Measurements from ENCODE around the gene ZFP28. TPM values are rescaled to one million over a fixed set of nuclear protein-coding genes. Genes with fewer than 3 reads are reported as not detected.

Gene ZFP28
- total RNA-seq, 4 donors from 2014 or later = 0.20 to 5.4 (median 2.2) TPM

- Histone ChIP-seq H3K4me1 (peaks cover 0 to 15% (median 6%) of the 10 kb centered on the region in 4 donors), H3K27me3 (no peaks in the 10 kb centered on the region), H3K36me3 (peaks cover 0 to 7% (median 0%) of the 10 kb centered on the region in 4 donors), H3K9me3 (peaks cover 12 to 18% of the 10 kb centered on the region in 2 donors), H3K4me3 (peak overlapping the region; percentile 41 to 64 (median 52)), H3K27ac (peak overlapping the region; percentile 86 to 91 (median 90))
- WGBS, 2 donors (ENCODE audit: low coverage in 1 of 2) = 0 to 8% methylated on average over 13 to 17 of the region's 17 CpGs
- intact Hi-C loops (cut with DNase I; ENCODE audit: low total_unique reads) = no loop called here
- DNase-seq = no peak
- TF ChIP-seq, protein P1, sequence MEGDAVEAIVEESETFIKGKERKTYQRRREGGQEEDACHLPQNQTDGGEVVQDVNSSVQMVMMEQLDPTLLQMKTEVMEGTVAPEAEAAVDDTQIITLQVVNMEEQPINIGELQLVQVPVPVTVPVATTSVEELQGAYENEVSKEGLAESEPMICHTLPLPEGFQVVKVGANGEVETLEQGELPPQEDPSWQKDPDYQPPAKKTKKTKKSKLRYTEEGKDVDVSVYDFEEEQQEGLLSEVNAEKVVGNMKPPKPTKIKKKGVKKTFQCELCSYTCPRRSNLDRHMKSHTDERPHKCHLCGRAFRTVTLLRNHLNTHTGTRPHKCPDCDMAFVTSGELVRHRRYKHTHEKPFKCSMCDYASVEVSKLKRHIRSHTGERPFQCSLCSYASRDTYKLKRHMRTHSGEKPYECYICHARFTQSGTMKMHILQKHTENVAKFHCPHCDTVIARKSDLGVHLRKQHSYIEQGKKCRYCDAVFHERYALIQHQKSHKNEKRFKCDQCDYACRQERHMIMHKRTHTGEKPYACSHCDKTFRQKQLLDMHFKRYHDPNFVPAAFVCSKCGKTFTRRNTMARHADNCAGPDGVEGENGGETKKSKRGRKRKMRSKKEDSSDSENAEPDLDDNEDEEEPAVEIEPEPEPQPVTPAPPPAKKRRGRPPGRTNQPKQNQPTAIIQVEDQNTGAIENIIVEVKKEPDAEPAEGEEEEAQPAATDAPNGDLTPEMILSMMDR (IDR thresholded peaks at IDR 0.05) = no peak
- no peak for TF ChIP-seq POLR2AphosphoS5 (IDR thresholded peaks at IDR 0.05)
- no peak for TF ChIP-seq POLR2A (IDR thresholded peaks at IDR 0.05)
- TF ChIP-seq EP300 (IDR thresholded peaks at IDR 0.05; ENCODE audit: low read depth) = no peak
- in situ Hi-C loops (cut with MboI; ENCODE audit: low pct_ligation_motif_present in 1 of 4, low pct_unique_long_range_greater_than_20kb in 1 of 4, low sequenced_read_pairs in 3 of 4) = no loop called here
These were observed 30.4 kb upstream of the ZFP28 start for GRCh38 chr19:56508290-56508778.

GRCh38 chr19:56525214-56525860 is 13.4 kb upstream of the ZFP28 start:
- WGBS, 2 donors (ENCODE audit: low coverage in 1 of 2) = 76 to 95% methylated on average over 4 of the region's 4 CpGs
- TF ChIP-seq, protein P1 (IDR thresholded peaks at IDR 0.05) = no peak
- TF ChIP-seq POLR2A (IDR thresholded peaks at IDR 0.05) (no peak), POLR2AphosphoS5 (IDR thresholded peaks at IDR 0.05) (no peak)
- Histone ChIP-seq H3K4me1 (no peaks in the 10 kb centered on the region), H3K36me3 (peaks cover 0 to 30% (median 12%) of the 10 kb centered on the region in 4 donors), H3K9me3 (peaks cover 76 to 95% of the 10 kb centered on the region in 2 donors), H3K27ac (no peak overlapping the region), H3K4me3 (no peak overlapping the region), H3K27me3 (no peaks in the 10 kb centered on the region)
- intact Hi-C loops (cut with DNase I; ENCODE audit: low total_unique reads) = no loop called here
- in situ Hi-C loops (cut with MboI; ENCODE audit: low pct_ligation_motif_present in 1 of 4, low pct_unique_long_range_greater_than_20kb in 1 of 4, low sequenced_read_pairs in 3 of 4) = no loop called here
- no peak for DNase-seq

DNA sequence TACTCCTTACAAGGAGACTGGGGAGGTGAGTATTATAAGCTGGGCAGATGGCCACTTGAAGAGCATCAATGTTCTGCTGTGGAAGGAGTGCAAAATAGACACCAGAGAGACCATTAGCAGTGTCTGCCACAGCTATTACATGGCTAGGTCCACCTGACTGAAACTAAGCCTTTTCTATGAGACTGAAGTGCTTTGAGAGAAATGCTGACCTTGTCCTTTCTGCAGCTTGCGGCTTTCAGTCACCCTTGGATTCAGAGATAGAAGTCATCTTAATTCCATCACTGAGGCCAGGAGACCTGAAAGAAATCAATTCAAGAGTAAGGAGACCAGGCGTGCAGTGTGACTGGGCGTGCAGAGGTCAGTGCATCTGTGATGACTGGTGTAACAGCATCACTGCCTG is 1.3 kb upstream of the ZFP28 start:
- WGBS, 2 donors (ENCODE audit: low coverage in 1 of 2) = 85 to 89% methylated on average over 2 to 3 of the region's 3 CpGs
- H3K4me1 ChIP-seq = peaks cover 0 to 16% (median 3%) of the 10 kb centered on the region in 4 donors
- H3K9me3 ChIP-seq = peaks cover 30 to 87% of the 10 kb centered on the region in 2 donors
- H3K27ac ChIP-seq = no peak overlapping the region
- H3K27me3 ChIP-seq = no peaks in the 10 kb centered on the region
- H3K36me3 ChIP-seq = peaks cover 0 to 9% (median 2%) of the 10 kb centered on the region in 4 donors
- DNase-seq = no peak
- H3K4me3 ChIP-seq = no peak overlapping the region
- intact Hi-C loops (cut with DNase I; ENCODE audit: low total_unique reads) = no loop called here
- in situ Hi-C loops (cut with MboI; ENCODE audit: low pct_ligation_motif_present in 1 of 4, low pct_unique_long_range_greater_than_20kb in 1 of 4, low sequenced_read_pairs in 3 of 4) = no loop called here
- TF ChIP-seq, protein P1 (IDR thresholded peaks at IDR 0.05) = no peak
- TF ChIP-seq POLR2AphosphoS5 (IDR thresholded peaks at IDR 0.05) (no peak), POLR2A (IDR thresholded peaks at IDR 0.05) (no peak), EP300 (IDR thresholded peaks at IDR 0.05; ENCODE audit: low read depth) (no peak)

- H3K27ac ChIP-seq = peak overlapping the region; percentile 81 to 96 (median 90)
- TF ChIP-seq, protein P1 (IDR thresholded peaks at IDR 0.05) = peak in 2 of 5 experiments; percentile 24 to 25
- TF ChIP-seq POLR2AphosphoS5 (IDR thresholded peaks at IDR 0.05) (peak in 1 of 3 donors; percentile 14), POLR2A (IDR thresholded peaks at IDR 0.05) (no peak)
- in situ Hi-C loops (cut with MboI; ENCODE audit: low pct_ligation_motif_present in 1 of 4, low pct_unique_long_range_greater_than_20kb in 1 of 4, low sequenced_read_pairs in 3 of 4) (no loop called here), intact Hi-C loops (cut with DNase I; ENCODE audit: low total_unique reads) (loop anchor here (2.0 kb wide), 1 partner anchor 32 kb away; the partner anchor contains the start of gene ZNF471)
- no peaks in the 10 kb centered on the region for H3K27me3 ChIP-seq
- H3K4me3 ChIP-seq = peak overlapping the region; percentile 69 to 94 (median 74)
- H3K36me3 ChIP-seq = peaks cover 0 to 9% (median 4%) of the 10 kb centered on the region in 4 donors
- WGBS, 2 donors (ENCODE audit: low coverage in 1 of 2) = 2% methylated on average over 19 of the region's 46 CpGs; no CpG with 5 or more reads in 1 of the 2 donors
- peaks cover 0 to 16% (median 3%) of the 10 kb centered on the region in 4 donors for H3K4me1 ChIP-seq
- DNase-seq = peak; percentile 89
- H3K9me3 ChIP-seq = peaks cover 22 to 87% of the 10 kb centered on the region in 2 donors
These were observed 441 bp upstream of the ZFP28 start for GRCh38 chr19:56538254-56538760.

Data from transverse colon (tissue), 4 donors.